DMS114 treated with DMSO at 0.1 percent for 48 hours (cell line): ENCODE results near the gene GSAP.
"Not testable (repeated sequence)": the region's sequence is repeated elsewhere in the genome, so short reads cannot be mapped to it uniquely, and the experiment has no call there.

Source experiments
- DNase-seq: peaks from one replicate; lab custom pipeline; 2025; ENCODE audit not compliant: unreplicated experiment; lab: John Stamatoyannopoulos, UW

GSAP gene

DNA sequence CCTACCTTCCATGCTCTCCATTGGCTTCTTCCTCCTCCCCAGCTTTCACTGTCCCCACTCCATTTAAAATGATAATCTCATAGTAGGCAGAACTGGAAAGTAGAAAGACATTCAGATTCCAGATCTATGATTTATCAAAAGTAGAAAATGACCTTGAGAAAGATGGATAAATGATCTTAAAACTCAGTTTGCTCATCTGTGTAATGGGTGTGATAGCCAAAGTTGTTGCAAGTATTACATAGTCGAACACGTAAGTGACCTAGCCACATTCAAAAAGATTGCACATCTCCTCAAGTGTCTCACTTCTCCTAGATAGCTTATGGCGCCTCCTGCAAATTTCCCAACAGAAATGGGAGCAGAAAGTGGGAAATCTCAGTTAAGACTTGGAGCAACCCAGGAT is 126.8 kb downstream of the GSAP start:
- DNase-seq = no peak

DNA sequence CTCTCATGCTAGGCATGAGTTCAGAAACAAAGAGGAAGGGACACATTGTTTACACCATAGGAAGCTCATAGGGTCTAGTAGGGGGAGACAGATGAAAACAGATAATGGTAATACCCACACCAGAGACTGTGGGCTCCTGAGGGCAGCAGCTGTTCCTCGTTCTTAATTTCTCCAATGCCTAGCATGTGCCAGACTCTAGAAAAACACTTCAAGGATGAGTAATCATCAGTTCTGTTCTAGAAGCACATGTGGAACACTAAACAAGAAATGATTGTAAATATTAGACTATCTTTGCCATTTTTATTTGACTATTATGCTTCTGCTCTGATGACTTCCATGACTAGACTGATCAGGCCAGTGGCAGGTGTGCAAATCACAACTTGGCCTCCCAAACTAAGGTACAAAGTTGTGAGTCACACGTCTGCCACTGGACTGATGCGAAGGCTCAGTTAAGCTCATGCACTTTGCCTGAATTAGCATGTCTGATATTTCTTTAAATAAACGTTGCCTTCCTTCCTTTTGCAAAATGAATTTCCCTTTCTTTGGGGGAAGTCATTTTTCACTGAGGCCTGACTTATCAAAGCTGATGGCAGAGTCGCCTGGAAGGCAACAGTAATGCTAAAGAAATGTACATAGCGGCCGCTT is 127.4 kb downstream of the GSAP start:
- no peak for DNase-seq

DNA sequence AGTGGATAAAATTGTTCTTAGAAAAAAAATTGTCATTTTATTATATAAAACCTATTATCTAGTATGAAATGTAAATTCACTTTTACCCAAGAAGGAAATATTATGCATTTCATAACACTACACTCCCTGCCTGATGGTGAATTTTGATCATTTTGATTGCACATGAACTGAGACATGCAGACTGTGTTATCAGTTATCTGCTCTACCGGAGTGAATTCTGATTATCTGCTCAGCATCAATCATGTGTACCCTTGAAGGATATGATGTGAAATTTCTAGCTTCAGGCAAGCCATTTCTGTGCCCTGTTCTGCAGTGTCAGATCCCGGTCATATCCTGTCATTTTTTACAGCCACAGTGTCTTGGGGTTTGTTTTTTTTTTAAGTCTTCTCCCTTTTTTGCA is 131.5 kb downstream of the GSAP start:
- no peak for DNase-seq

DNA sequence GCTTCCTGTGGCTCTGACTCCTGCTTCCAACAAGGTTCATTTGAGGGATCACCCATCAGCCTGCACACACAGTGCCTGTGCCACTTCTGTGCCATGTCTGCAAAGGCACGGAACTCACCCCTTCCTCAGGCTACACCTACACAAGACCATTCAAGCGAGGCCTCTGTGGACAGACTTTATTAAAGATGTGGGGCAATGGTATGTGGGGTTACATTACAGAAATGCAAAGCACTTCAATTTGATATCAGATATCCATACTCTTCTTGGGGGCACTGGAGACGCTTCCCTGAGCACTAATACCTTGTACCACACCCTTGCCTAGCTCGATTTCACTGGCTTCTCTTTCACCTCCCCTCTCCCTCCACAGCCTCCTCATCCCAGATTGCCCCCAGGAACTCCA is 132.1 kb downstream of the GSAP start:
- no peak for DNase-seq

DNA sequence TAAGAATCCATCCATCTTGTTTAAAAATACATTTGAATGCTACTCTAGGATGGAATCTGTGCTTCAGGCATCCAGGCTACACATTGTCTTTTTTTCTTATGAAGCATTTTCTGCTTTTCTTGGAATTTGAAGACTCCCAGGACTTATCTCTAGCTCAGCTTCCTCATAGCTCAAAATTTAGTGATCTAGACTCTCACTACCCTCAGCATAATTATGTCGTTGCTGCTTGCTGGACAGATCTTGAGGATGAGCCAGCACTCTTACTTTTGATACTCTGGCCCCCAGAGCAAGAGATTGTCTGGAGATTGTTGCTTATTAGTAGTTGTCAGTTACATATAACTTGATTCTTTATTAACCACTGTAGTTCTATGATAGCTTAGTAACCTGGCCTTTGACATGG is 133.3 kb downstream of the GSAP start:
- DNase-seq = no peak

DNA sequence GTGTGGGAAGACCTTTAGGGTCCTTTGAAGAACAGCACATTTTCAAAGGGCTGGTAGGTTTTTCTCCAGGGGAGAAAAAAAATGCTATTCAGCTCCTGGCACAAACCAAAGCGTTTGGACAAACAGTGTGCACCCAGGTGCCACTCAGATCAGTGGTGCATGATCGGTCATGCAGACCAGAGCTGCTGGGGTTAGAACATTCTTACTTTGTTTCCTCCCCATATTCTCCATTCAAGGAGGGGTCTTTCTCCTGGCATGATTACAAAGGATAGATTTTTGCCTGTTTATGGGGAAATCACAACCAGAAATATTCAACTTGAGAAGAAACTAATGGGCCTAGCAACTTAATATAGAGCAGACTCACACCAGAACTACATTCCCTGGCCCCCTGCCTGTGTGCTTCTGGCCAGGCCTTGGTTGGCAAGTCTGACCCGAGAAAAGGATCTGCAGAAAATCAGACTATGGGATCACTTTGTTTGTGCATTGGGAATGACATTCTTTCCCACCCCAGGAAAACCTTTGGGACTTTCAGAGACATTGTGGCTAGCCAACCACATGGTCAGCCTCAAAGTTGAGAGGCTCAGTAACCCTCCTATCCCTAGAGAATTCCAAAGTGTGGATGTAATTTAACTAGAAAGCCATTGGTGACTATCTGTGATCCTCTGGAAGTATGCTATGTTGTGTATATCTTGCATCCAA is 134.2 kb downstream of the GSAP start:
- DNase-seq = no peak

DNA sequence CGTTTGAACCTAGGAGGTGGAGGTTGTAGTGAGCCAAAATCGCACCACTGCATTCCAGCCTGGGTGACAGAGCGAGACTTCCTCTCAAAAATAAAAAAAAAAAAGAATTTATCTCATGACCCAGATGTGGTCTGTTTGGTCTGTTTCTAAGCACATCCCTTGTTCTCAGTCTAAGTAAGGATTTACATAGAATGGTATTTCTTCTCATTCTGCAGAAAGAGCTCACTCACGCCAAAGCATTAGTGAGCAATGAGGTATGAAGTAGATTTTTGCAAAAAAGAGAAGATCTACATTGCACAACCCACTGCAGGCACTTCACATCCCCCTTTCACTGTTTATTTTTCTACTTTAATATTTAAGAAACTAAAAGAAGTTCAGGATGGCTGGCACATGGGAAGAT is 140.0 kb downstream of the GSAP start:
- no peak for DNase-seq

DNA sequence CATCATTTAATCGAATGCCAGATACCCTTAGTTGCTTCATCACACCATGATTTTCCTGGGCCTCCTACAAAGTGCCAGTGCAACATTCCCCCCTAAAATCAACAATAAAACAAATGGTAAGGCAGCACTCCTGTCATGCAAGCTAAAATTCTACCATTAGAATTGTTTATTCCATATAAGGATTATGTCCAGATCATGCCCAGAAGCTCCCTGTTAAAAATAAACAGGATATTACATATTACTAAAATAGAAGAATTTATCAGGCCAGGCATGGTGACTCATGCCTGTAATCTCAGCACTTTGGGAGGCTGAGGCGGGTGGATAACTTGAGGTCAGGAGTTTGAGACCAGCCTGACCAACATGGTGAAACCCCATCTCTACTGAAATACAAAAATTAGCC is 140.5 kb downstream of the GSAP start:
- DNase-seq = not testable (repeated sequence)

DNA sequence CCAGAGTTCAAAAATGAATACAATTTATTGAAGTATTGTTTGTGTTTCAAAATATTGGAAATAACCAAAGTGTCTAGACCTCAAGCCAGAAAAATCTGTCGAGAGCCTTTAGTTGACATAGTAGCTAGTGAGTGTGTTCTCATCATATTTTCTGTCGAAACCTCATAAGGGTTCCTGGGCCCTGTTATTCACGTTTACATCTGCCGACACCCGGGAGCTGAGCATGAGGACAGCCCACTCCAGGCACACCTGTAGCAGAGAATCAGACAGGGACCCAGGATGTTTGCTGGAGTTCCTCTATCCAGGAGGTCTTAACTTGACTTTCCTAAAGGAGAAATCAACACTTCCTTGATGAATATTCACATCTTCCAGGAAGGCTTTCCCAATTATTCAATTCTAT is 144.4 kb downstream of the GSAP start:
- no peak for DNase-seq

DNA sequence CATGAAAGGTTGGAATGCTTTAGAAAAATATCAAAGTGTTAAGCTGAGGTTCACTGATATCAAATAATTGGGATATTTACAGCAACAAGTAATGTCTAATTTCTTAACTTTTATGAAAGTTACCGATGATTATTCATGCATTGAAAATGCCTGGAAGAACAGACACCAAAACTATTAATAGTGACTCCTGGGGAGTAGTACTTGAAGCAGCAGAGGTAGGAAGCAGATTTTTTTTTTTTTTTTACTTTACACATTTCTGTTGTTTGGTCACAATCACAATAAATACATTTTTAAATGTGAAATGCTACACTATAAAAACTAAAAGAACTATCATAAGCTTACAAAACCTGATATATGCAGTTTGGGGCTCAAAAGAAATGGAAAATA is 146.1 kb downstream of the GSAP start:
- DNase-seq = no peak

DNA sequence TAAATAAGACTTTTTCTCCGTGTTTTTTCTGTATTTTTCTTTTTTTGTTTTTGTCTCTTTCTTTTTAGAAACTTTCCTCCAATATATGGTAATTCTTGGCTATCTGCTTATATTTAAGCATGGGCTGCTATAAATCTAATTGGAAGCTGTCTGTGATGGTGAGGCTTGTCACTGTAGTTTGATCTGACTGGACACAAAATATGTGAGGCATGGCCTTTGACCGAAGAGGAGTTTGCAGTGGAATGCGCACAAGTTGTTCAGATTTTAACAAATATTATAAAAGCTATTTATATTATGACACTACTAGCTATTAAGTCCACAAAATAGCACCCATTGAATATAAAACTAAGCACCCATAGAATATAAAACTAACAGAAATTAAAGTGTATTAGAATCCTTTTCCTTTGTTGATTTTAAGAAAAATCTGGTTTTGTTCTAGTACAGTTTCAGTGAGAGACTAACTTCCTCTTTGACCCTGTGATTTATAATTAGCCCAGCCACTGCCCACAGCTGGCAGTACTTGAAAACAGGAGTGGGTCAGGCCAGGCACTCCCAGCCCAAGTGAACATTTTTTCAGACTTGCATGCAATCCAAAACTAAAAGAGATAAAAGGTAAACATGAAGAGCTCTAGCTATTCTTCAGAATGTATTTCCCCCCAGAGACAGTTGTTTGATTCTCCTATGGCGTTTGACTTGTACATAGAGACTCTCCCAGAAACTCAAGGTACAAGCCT is 146.6 kb downstream of the GSAP start:
- DNase-seq = no peak

DNA sequence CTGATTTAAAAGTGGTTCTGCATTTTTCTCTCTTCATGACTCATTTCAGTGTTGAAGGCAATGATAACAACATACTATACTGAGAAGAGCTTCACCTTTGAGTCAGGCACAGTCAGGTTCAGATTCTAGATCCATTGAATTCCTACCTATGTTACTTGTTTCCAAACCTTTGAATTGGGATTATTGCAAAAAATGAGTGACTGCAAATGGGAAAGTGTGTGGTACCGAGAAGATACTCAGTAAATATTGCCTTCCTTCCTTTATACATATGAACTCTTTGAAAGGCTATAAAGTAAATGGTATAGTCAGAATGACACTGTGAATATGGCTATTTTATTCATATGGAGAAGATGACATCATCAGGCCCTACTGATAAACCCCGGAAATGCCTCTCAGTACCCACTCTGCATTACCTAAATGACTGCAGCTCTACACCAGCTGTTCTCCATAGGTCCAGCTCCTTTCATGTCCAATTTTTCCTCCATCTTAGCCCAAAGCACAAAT is 149.8 kb downstream of the GSAP start:
- DNase-seq = no peak

DNA sequence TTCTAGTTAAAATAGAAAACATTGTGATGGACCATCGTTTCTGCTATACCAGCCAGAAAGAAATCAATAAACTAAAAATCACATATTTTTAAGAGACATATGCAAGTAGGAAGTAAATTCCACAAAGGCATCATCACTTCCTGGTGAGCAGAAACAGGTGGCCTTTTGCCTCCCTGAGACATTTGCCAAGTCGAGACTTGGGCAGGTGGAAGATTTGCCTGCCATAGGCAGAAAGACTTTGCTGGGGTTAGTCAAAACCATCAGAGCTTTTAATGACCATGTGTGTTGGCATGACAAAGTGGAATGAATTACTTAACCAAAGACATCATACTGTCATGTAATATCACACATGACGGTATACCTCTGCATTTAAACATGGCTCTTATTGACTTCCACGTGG is 150.5 kb downstream of the GSAP start:
- DNase-seq = no peak

DNA sequence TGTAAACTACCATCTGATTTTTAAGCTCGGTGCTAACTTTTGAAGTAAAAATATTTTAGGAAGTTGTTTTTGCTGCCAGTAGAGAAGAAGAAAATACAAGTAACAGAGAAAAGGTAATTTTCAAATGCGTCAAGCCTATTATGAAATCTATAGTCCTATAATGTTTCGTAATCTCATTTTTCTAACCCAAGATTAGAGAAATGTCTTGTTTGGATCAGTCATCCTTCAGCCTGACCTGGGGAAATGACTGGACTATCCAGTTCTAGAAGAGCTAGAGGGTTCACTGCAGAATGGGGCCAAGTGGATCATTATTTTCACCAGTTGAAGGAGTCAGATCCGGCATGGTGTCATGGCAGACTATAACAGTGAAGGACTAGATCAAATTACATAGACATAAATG is 153.8 kb downstream of the GSAP start:
- no peak for DNase-seq
